Renal cortex interstitium (tissue), 11 donors: ENCODE measurements around the gene PSPC1. TPM values are rescaled to one million over a fixed set of nuclear protein-coding genes. Genes with fewer than 3 reads are reported as not detected.
A peak's percentile ranks its signal among the peaks of the same experiment; 100 is the strongest.
"Not testable (repeated sequence)": the region's sequence is repeated elsewhere in the genome, so short reads cannot be mapped to it uniquely, and the experiment has no call there.

Experiments
- DNase-seq, 11 donors: peaks; one replicate each; pipeline ENCODE4 v3.0.0-alpha.2; 2013; ENCODE audit warnings: low read depth in 9 of 11, low spot score in 4 of 11; ENCODE audit errors: extremely low read depth in 1 of 11
- polyA plus RNA-seq, 3 donors: library from polyadenylated mRNA; unstranded; fragments of 120-200 nt; gene quantifications; one replicate each; pipeline ENCODE4 v1.2.1, GENCODE V29; 2013; ENCODE audit not compliant: insufficient read length in 3 of 3

PSPC1 gene
- polyA plus RNA-seq, 3 donors = 74.3 to 85.3 (median 75.0) TPM

DNA sequence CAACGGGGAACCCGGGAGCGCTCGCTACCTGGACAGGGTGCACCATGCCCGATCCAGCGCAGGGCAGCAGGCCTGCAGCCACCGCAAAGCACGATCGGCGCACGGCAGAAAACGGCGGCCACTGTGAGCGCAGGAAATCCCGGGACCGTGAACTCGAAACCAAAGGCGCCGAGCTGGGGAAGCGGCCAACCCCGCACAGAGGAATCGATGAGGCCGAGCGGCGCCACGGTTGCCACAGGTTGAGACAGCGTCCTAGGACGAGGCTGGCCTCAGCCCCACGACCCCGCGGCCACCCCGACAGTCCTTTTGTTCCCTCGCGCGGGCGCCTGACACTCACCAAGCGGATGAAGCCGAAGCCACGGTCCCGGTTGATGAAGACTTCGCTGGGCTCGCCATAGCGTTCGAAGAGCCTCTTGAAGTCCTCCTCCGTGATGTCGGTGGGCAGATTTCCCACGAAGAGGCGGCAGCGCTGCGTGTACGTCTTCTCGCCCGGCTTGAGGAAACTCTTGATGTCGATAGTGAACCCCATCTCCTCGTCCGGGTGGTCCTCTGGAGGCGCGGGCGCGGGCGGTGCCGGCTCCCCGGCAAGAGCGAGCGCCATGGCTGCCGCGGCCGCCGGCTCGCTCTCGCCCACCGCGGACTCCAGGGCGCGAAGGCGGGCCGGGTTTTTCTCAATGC, 557 bp downstream of the PSPC1 start:
- DNase-seq = peak in 10 of 11 donors; percentile 26 to 53 (median 36)

GRCh38 chr13:19781526-19781925, 1.2 kb downstream of the PSPC1 start:
- DNase-seq = peak in 1 of 11 donors; percentile 6

DNA sequence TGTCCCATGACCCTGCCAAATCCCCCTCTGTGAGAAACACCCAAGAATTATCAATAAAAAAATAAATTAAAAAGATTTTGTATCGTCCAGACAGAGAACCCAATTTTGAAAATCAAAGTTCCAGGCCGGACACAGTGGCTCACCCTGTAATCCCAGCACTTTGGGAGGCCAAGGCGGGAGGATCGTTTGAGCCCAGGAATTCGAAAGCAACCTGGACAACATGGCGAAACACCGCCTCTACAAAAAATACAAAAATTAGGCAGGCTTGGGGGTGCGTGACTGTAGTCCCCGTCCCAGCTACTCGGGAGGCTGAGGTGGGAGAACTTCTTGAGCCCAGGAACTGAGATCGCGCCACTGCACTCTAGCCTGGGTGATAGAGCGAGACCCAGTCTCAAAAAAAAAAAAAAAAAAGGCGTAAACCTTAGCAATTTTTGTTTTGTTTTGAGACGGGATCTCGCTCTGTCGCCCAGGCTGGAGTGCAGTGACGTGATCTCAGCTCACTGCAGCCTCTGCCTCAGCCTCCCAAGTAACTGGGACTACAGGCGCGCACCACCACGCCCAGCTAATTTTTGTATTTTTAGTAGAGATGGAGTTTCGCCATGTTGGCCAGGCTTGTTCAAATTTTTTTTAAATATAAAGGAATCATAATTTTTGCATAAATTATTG, 1.9 kb downstream of the PSPC1 start:
- not testable (repeated sequence) for DNase-seq

- no peak for DNase-seq
Observed at GRCh38 chr13:19772306-19772705, 10.4 kb downstream of the PSPC1 start.

GRCh38 chr13:19769854-19770253, 12.9 kb downstream of the PSPC1 start:
- no peak for DNase-seq

- no peak for DNase-seq
Observed at GRCh38 chr13:19767966-19768365, 14.8 kb downstream of the PSPC1 start.

DNA sequence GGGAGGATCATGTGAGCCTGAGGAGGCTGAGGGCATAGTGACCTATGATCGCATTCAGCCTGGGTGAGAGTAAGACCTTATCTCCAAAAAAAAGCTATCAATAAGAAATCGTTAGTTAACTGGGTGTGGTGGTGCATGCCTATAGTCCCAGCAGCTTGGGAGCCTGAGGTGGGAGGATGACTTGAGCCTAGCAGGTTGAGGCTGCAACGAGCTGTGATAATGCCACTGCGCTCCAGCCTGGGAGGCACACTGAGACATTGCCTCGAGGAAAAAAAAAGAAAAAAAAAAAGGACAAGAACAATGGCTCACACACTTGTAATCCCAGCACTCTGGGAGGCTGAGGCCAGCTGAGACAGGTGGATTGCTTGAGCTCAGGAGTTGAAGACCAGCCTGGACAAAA, 16.2 kb downstream of the PSPC1 start:
- DNase-seq = no peak

DNA sequence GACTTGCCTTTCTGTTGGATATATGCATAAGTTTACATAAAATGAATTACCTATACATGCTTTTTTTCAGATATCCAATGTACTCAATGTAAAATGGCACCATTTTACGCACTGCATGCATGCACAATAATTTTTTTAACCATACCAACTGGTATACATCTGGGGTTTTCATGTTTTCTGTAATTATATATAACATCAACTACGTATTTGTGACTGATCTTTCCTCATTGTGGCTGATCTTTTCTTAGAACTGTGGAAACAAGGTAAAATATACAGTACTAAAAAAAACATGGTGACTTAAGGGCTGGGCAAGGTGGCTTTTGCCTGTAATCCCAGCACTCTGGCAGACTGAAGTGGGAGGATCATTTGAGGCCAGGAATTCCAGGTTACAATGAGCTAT, 18.5 kb downstream of the PSPC1 start:
- DNase-seq = no peak

GRCh38 chr13:19763618-19764017, 19.1 kb downstream of the PSPC1 start:
- no peak for DNase-seq

GRCh38 chr13:19759669-19760068, 23.1 kb downstream of the PSPC1 start:
- DNase-seq = no peak

- DNase-seq = peak in 1 of 11 donors; percentile 3
Observed at GRCh38 chr13:19742643-19743042, 40.1 kb downstream of the PSPC1 start.

DNA sequence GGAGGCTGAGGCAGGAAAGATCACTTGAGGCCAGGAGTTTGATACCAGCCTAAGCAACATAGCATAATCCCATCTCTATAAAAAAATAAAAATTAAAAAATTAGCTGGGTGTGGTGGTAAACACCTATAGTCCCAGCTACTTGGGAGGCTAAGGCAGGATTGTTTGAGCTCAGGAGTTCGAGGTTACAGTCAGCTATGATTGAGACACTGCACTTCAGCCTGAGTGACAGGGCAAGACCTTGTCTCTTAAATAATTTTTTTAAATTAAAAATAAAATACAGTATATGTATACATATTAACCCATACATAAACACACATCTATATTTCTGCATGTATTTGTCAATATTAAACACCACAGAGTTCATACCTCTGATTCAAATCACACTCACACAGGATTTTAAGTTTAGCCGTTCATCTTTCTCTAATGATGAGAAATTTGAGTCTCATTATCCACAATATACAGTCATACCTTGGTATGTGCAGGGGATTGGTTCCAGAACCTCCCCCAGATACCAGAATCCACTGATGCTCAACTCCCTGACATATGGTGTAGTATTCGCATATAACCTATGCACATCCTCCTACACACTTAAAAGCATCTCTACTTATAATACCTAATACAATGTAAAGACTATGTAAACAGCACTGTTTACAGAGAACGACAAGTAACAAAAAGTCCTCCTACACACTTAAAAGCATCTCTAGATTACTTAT, 44.7 kb downstream of the PSPC1 start:
- no peak for DNase-seq

- DNase-seq = no peak
Observed at GRCh38 chr13:19726611-19727010, 56.1 kb downstream of the PSPC1 start.

DNA sequence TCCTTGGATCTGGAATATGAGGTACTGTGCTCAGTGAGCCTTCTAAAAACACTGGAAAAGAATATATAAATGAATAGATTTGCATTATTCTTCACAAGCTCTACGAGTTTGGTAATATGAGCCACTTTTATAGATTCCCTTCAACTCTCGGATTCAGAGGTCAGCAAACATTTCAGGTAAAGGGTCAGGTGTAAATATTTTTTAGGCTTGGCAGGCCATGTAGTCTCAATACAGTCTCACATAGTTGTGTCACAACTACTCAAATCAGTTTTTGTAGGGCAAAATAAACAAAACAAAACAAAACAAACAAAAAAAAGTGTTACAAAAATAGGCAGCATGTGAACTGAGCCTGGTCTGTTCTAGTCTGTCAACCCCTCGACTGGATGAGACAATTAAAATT, 57.4 kb downstream of the PSPC1 start:
- no peak for DNase-seq

GRCh38 chr13:19720039-19720438, 62.7 kb downstream of the PSPC1 start:
- no peak for DNase-seq

- no peak for DNase-seq
Observed at GRCh38 chr13:19713186-19713965, 69.4 kb downstream of the PSPC1 start.

- DNase-seq = not testable (repeated sequence)
Observed at GRCh38 chr13:19709782-19710181, 73.0 kb downstream of the PSPC1 start.

- DNase-seq = not testable (repeated sequence)
Observed at GRCh38 chr13:19709039-19709438, 73.7 kb downstream of the PSPC1 start.

DNA sequence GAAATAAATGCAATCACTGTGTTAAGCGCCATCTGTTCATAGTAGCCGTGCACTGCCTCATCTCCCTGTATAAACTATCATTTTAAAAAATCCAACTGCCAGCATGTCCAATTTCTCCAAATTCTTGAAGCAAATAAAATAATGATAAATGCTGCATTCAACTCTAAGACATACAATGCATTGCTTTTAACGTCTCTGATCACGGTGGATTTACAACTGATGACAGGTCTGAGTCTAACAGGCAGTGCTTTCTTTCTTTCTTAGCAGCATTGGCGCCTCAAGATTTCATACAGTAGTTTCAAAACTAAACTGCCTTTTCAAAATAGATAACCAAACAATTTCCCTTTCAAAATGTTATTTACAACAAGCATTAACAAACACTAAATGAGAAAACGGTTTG, 78.5 kb downstream of the PSPC1 start:
- not testable (repeated sequence) for DNase-seq
